Mononuclear cell (primary cell): Measurements from ENCODE around the gene PI4KA. TPM values are rescaled to one million over a fixed set of nuclear protein-coding genes. Genes with fewer than 3 reads are reported as not detected.

Experiments used
- H3K27me3 ChIP-seq: 2 replicates; pipeline ENCODE4 v1.6.0; 2011; ENCODE audit warnings: low read length, control low read depth; ENCODE audit not compliant: insufficient read depth
- H3K4me1 ChIP-seq: 2 replicates; pipeline ENCODE4 v1.5.1; 2011; ENCODE audit warnings: mild to moderate bottlenecking, low read length, control low read depth; ENCODE audit not compliant: insufficient read depth
- H3K4me3 ChIP-seq: 2 replicates; pipeline ENCODE4 v1.5.1; 2011; ENCODE audit warnings: mild to moderate bottlenecking, low read length, moderate library complexity
- H3K9me3 ChIP-seq: 2 replicates; pipeline ENCODE4 v1.5.1; 2011; ENCODE audit warnings: low read depth, mild to moderate bottlenecking, control low read depth, low read length
- total RNA-seq: library from RNA; depleted of rRNA; stranded (reverse); fragments of >200 nt; gene quantifications from one replicate; pipeline ENCODE4 v1.2.3, GENCODE V29; 2012

The PI4KA gene
- total RNA-seq, 1 donor = 83.0 TPM

GRCh38 chr22:20752104-20752741 is 106.4 kb downstream of the PI4KA start:
- H3K4me1 ChIP-seq = peaks cover 17% of the 10 kb centered on the region
- H3K9me3 ChIP-seq = no peaks in the 10 kb centered on the region
- no peaks in the 10 kb centered on the region for H3K27me3 ChIP-seq
- no peak overlapping the region for H3K4me3 ChIP-seq

- H3K9me3 ChIP-seq = no peaks in the 10 kb centered on the region
- no peak overlapping the region for H3K4me3 ChIP-seq
- H3K27me3 ChIP-seq = no peaks in the 10 kb centered on the region
- H3K4me1 ChIP-seq = peaks cover 17% of the 10 kb centered on the region
Measured at GRCh38 chr22:20751185-20751851, 107.3 kb downstream of the PI4KA start.

GRCh38 chr22:20750461-20751184 is 108.0 kb downstream of the PI4KA start:
- H3K27me3 ChIP-seq = no peaks in the 10 kb centered on the region
- H3K4me1 ChIP-seq = peaks cover 17% of the 10 kb centered on the region
- H3K4me3 ChIP-seq = no peak overlapping the region
- H3K9me3 ChIP-seq = no peaks in the 10 kb centered on the region

- Histone ChIP-seq H3K4me1 (peaks cover 17% of the 10 kb centered on the region), H3K4me3 (no peak overlapping the region), H3K9me3 (no peaks in the 10 kb centered on the region), H3K27me3 (no peaks in the 10 kb centered on the region)
Measured at GRCh38 chr22:20749453-20749852, 109.2 kb downstream of the PI4KA start.

- Histone ChIP-seq H3K27me3 (no peaks in the 10 kb centered on the region), H3K4me1 (peaks cover 17% of the 10 kb centered on the region), H3K9me3 (no peaks in the 10 kb centered on the region), H3K4me3 (no peak overlapping the region)
Measured at GRCh38 chr22:20748731-20749428, 109.7 kb downstream of the PI4KA start.

GRCh38 chr22:20748082-20748481 is 110.5 kb downstream of the PI4KA start:
- H3K9me3 ChIP-seq = no peaks in the 10 kb centered on the region

GRCh38 chr22:20747223-20747622 is 111.4 kb downstream of the PI4KA start:
- no peak overlapping the region for H3K4me3 ChIP-seq
- peaks cover 17% of the 10 kb centered on the region for H3K4me1 ChIP-seq
- H3K27me3 ChIP-seq = no peaks in the 10 kb centered on the region
- H3K9me3 ChIP-seq = no peaks in the 10 kb centered on the region

More at GRCh38 chr22:20748082-20748481, 110.5 kb downstream of the PI4KA start:
- Histone ChIP-seq H3K4me3 (no peak overlapping the region), H3K27me3 (no peaks in the 10 kb centered on the region), H3K4me1 (peaks cover 17% of the 10 kb centered on the region)

- no peak overlapping the region for H3K4me3 ChIP-seq
- H3K4me1 ChIP-seq = peaks cover 17% of the 10 kb centered on the region
- no peaks in the 10 kb centered on the region for H3K9me3 ChIP-seq
- H3K27me3 ChIP-seq = no peaks in the 10 kb centered on the region
Measured at GRCh38 chr22:20746431-20747189, 112.0 kb downstream of the PI4KA start.

GRCh38 chr22:20745119-20745518 is 113.5 kb downstream of the PI4KA start:
- Histone ChIP-seq H3K4me3 (no peak overlapping the region), H3K9me3 (no peaks in the 10 kb centered on the region), H3K4me1 (peaks cover 17% of the 10 kb centered on the region), H3K27me3 (no peaks in the 10 kb centered on the region)

- peaks cover 14% of the 10 kb centered on the region for H3K4me1 ChIP-seq
- no peaks in the 10 kb centered on the region for H3K9me3 ChIP-seq
- no peak overlapping the region for H3K4me3 ChIP-seq
- H3K27me3 ChIP-seq = no peaks in the 10 kb centered on the region
Measured at GRCh38 chr22:20744456-20744855, 114.2 kb downstream of the PI4KA start.

GRCh38 chr22:20742764-20743163 is 115.8 kb downstream of the PI4KA start:
- Histone ChIP-seq H3K4me3 (no peak overlapping the region), H3K9me3 (no peaks in the 10 kb centered on the region), H3K27me3 (no peaks in the 10 kb centered on the region), H3K4me1 (peaks cover 12% of the 10 kb centered on the region)

GRCh38 chr22:20741634-20742581 is 116.7 kb downstream of the PI4KA start:
- H3K4me1 ChIP-seq = peaks cover 12% of the 10 kb centered on the region
- no peaks in the 10 kb centered on the region for H3K9me3 ChIP-seq
- H3K4me3 ChIP-seq = no peak overlapping the region
- no peaks in the 10 kb centered on the region for H3K27me3 ChIP-seq

- Histone ChIP-seq H3K4me1 (peaks cover 12% of the 10 kb centered on the region), H3K4me3 (no peak overlapping the region), H3K27me3 (no peaks in the 10 kb centered on the region), H3K9me3 (no peaks in the 10 kb centered on the region)
Measured at GRCh38 chr22:20741008-20741633, 117.5 kb downstream of the PI4KA start.
